LNCAP (cell line): ENCODE results near the gene CHRNA7.

Source experiments
- TF ChIP-seq, protein P1 (sequence below): fragments of 450-650 bp; IDR thresholded peaks from 2 replicates; pipeline ENCODE4 v1.5.1; 2017; ENCODE audit warnings: mild to moderate bottlenecking

The CHRNA7 gene

DNA sequence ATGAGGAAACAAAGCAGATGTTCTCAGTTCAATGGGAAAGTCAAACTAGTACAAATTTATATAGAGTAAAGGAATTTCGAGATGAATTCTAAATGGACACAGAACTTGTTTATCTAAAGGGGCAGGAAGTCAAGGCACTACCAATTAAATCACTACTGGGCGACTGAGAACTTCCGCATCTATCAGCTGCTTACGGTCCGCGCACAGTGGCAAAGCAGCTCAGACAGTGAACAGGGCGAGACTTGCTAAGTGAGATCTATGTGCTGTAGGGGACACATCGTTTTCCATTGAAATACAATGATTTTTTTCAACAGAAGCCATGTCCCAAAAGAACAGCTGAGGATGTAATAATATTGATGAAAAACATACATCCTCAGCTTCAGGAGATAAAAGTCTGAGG is 105.0 kb downstream of the CHRNA7 start:
- TF ChIP-seq, protein P1, sequence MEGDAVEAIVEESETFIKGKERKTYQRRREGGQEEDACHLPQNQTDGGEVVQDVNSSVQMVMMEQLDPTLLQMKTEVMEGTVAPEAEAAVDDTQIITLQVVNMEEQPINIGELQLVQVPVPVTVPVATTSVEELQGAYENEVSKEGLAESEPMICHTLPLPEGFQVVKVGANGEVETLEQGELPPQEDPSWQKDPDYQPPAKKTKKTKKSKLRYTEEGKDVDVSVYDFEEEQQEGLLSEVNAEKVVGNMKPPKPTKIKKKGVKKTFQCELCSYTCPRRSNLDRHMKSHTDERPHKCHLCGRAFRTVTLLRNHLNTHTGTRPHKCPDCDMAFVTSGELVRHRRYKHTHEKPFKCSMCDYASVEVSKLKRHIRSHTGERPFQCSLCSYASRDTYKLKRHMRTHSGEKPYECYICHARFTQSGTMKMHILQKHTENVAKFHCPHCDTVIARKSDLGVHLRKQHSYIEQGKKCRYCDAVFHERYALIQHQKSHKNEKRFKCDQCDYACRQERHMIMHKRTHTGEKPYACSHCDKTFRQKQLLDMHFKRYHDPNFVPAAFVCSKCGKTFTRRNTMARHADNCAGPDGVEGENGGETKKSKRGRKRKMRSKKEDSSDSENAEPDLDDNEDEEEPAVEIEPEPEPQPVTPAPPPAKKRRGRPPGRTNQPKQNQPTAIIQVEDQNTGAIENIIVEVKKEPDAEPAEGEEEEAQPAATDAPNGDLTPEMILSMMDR = no peak

DNA sequence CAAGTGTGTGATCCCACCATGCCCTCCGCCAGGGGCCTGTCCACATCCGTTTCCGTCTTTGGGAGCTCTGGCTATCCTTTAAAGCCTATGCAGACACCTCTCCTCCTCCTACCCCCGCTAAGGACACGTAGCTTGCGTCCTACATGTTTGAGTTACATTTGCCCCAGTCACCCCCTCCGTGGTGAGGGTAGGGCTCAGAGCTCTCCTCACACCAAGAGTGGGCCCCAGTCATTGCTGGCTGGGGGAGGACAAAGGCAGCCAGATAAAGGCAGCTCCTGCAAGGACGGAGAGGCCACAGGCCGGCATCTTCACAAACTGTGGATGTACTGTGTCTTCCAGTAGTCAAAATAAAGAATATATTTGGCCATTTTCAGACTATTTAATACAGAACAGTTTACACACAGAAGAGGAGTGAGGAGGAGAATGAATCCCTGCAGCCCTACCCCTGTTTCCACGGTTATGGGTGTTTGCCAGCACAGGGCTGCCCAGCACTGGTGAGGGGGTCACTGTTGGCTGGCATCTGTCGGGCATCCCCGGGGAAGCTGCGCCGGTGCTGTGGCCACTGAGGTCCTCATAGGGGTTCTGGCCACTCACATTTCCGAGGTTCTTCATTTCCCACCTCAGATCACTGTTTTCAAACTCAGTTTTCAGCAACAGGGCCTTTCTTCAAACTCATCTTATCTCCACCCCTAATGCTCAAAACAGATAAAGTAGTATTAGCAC is 118.7 kb downstream of the CHRNA7 start:
- TF ChIP-seq, protein P1 = no peak

DNA sequence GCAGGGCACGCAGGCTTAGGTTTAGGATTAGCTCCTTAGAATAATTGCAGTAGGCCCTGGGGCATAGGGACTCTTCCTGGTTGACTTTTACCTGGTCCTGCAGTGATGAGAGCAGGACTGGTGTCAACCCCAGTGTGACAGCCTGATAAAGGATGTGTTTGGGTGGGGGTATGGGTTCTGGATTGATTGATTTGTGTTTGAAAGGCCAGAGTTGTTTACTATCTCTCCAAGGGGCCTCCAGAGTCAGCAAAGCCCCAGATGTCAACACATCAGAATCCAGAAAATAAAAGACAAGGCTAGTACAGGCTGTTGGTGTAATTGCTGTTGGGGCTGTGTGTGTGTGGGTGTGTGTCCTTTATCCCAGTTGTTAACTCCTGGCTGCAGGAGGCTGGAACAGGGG is 122.3 kb downstream of the CHRNA7 start:
- TF ChIP-seq, protein P1 = no peak

DNA sequence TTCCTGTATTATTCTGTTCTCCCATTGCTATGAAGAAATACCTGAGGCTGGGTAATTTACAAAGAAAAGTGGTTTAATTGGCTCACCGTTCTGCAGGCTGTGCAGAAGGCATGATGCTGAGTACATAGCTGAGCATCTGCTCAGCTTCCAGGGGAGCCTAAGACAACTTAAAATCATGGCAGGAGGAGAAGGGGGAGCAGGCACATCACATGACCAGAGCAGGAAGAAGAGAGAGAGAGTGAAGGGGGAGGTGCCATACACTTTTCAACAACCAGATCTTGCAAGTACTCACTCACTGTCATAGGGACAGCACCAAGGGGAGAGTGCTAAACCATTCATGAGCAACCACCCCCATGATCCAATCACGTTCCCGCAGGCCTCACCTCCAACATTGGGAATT is 188.4 kb downstream of the CHRNA7 start:
- TF ChIP-seq, protein P1 = no peak
